Kasumi-1 (cell line): ENCODE measurements around the gene CZIB.
"Not testable (repeated sequence)": the region's sequence is repeated elsewhere in the genome, so short reads cannot be mapped to it uniquely, and the experiment has no call there.

Experiments
- DNase-seq, 2 experiments: peaks; one replicate each; lab custom pipeline; 2025; lab: John Stamatoyannopoulos, UW

CZIB gene

GRCh38 chr1:53238197-53239155 lies 18.0 kb upstream of the CZIB start, which contains the start of gene MAGOH:
Gene MAGOH (minus strand): TSS chr1:53238518. CDS start chr1:53238448, 70 bp downstream.
- peak; percentile 95 to 98 for DNase-seq

- no peak for DNase-seq
Observed at GRCh38 chr1:53237638-53238037, 17.2 kb upstream of the CZIB start.

- no peak for DNase-seq
Observed at GRCh38 chr1:53220962-53221286, 490 bp upstream of the CZIB start.

- no peak for DNase-seq
Observed at GRCh38 chr1:53219711-53220110, 723 bp downstream of the CZIB start.

GRCh38 chr1:53218201-53218600 lies 2.2 kb downstream of the CZIB start:
- DNase-seq = no peak

- no peak for DNase-seq
Observed at GRCh38 chr1:53214376-53214940, 6.0 kb downstream of the CZIB start.

- no peak for DNase-seq
Observed at GRCh38 chr1:53210954-53211353, 9.5 kb downstream of the CZIB start.

- DNase-seq = no peak
Observed at GRCh38 chr1:53210352-53210751, 10.1 kb downstream of the CZIB start.

- no peak for DNase-seq
Observed at GRCh38 chr1:53207726-53208125, 12.7 kb downstream of the CZIB start.

GRCh38 chr1:53206735-53207379 lies 13.6 kb downstream of the CZIB start:
- no peak for DNase-seq

- not testable (repeated sequence) for DNase-seq
Observed at GRCh38 chr1:53206083-53206685, 14.2 kb downstream of the CZIB start.

- DNase-seq = not testable (repeated sequence)
Observed at GRCh38 chr1:53205496-53205895, 14.9 kb downstream of the CZIB start.

- DNase-seq = no peak
Observed at GRCh38 chr1:53203466-53203865, 17.0 kb downstream of the CZIB start.

GRCh38 chr1:53198241-53198651 lies 22.2 kb downstream of the CZIB start:
- DNase-seq = no peak

- peak; percentile 34 to 51 for DNase-seq
Observed at GRCh38 chr1:53197291-53198200, 22.9 kb downstream of the CZIB start.

- peak; percentile 93 to 95 for DNase-seq
Observed at GRCh38 chr1:53196485-53197290, 23.7 kb downstream of the CZIB start, which contains the start of gene CPT2. Gene CPT2 (plus strand): TSS chr1:53196824. CDS start chr1:53196944, 120 bp downstream.

- no peak for DNase-seq
Observed at GRCh38 chr1:53196017-53196484, 24.4 kb downstream of the CZIB start.

- no peak for DNase-seq
Observed at GRCh38 chr1:53195246-53196016, 25.0 kb downstream of the CZIB start.

GRCh38 chr1:53190210-53190611 lies 30.2 kb downstream of the CZIB start:
- DNase-seq = no peak
